Activated gamma-delta T cell (primary cell): ENCODE data around the gene MOV10.
A peak's percentile ranks its signal among the peaks of the same experiment; 100 is the strongest.
"Not testable (repeated sequence)": the region's sequence is repeated elsewhere in the genome, so short reads cannot be mapped to it uniquely, and the experiment has no call there.

ENCODE experiments used
- DNase-seq: peaks from one replicate; lab custom pipeline; 2025; lab: John Stamatoyannopoulos, UW

The MOV10 gene

GRCh38 chr1:112714313-112715263, 40.1 kb downstream of the MOV10 start:
- DNase-seq = no peak

- DNase-seq = peak; percentile 91
Measured at GRCh38 chr1:112715264-112716053, 41.0 kb downstream of the MOV10 start, which contains the start of gene PPM1J. TSS of gene PPM1J (minus strand) at chr1:112715332. CDS start at chr1:112715301, 31 bp downstream.

GRCh38 chr1:112716133-112716720, 41.8 kb downstream of the MOV10 start:
- no peak for DNase-seq

GRCh38 chr1:112717263-112717873, 42.9 kb downstream of the MOV10 start:
- DNase-seq = no peak

- DNase-seq = peak; percentile 56
Measured at GRCh38 chr1:112718691-112719418, 44.4 kb downstream of the MOV10 start.

GRCh38 chr1:112719706-112720105, 45.2 kb downstream of the MOV10 start:
- DNase-seq = no peak

GRCh38 chr1:112720800-112721199, 46.3 kb downstream of the MOV10 start:
- no peak for DNase-seq

GRCh38 chr1:112721294-112721693, 46.8 kb downstream of the MOV10 start:
- not testable (repeated sequence) for DNase-seq

GRCh38 chr1:112721966-112722524, 47.6 kb downstream of the MOV10 start:
- DNase-seq = no peak

GRCh38 chr1:112722601-112723510, 48.4 kb downstream of the MOV10 start:
- no peak for DNase-seq

- DNase-seq = no peak
Measured at GRCh38 chr1:112723511-112723839, 49.0 kb downstream of the MOV10 start.

- DNase-seq = not testable (repeated sequence)
Measured at GRCh38 chr1:112724240-112724639, 49.8 kb downstream of the MOV10 start.

GRCh38 chr1:112727716-112728115, 53.3 kb downstream of the MOV10 start:
- no peak for DNase-seq

- not testable (repeated sequence) for DNase-seq
Measured at GRCh38 chr1:112728306-112728971, 54.0 kb downstream of the MOV10 start.

- not testable (repeated sequence) for DNase-seq
Measured at GRCh38 chr1:112729011-112729410, 54.6 kb downstream of the MOV10 start.

- DNase-seq = no peak
Measured at GRCh38 chr1:112729909-112730308, 55.5 kb downstream of the MOV10 start.

- no peak for DNase-seq
Measured at GRCh38 chr1:112731451-112731850, 57.0 kb downstream of the MOV10 start.

- no peak for DNase-seq
Measured at GRCh38 chr1:112735752-112736151, 61.3 kb downstream of the MOV10 start.

GRCh38 chr1:112737573-112737972, 63.1 kb downstream of the MOV10 start:
- no peak for DNase-seq
